T-helper 1 cell treated with Interleukin-12 subunit alpha and Interleukin-12 subunit beta and Interleukin-4 antibody, amounts not matched to agents 30 ng/mL and 1 ng/mL, for 36 hours (primary cell): ENCODE measurements around the gene CT47C1. TPM values are rescaled to one million over a fixed set of nuclear protein-coding genes. Genes with fewer than 3 reads are reported as not detected.

Experiments used
- intact Hi-C: fragments of 100-400 bp; cut with micrococcal nuclease; formaldehyde crosslinking; loops from one replicate; pipeline ENCODE4 v1.15.1; 2024
- total RNA-seq: library from RNA; stranded (reverse); gene quantifications from 2 replicates; pipeline ENCODE4 v1.2.3, GENCODE V29; 2022

Gene CT47C1
- total RNA-seq, 1 donor from 2014 or later = not detected

GRCh38 chrX:119073200-119073905 is 560 bp downstream of the CT47C1 start:
- intact Hi-C loops = no loop called here

GRCh38 chrX:119073911-119074310 is 1.1 kb downstream of the CT47C1 start:
- intact Hi-C loops = no loop called here

GRCh38 chrX:119075270-119076025 is 2.7 kb downstream of the CT47C1 start:
- intact Hi-C loops = no loop called here

GRCh38 chrX:119082278-119082677 is 9.5 kb downstream of the CT47C1 start:
- intact Hi-C loops = no loop called here

GRCh38 chrX:119084766-119085165 is 12.0 kb downstream of the CT47C1 start:
- intact Hi-C loops = no loop called here

- intact Hi-C loops = no loop called here
These were observed 14.3 kb downstream of the CT47C1 start for GRCh38 chrX:119087121-119087520.

- intact Hi-C loops = no loop called here
These were observed 16.8 kb downstream of the CT47C1 start for GRCh38 chrX:119089619-119090018.

- intact Hi-C loops = no loop called here
These were observed 17.8 kb downstream of the CT47C1 start for GRCh38 chrX:119090627-119091026.

GRCh38 chrX:119093991-119094735 is 21.4 kb downstream of the CT47C1 start:
- intact Hi-C loops = no loop called here

GRCh38 chrX:119094819-119095218 is 22.0 kb downstream of the CT47C1 start:
- intact Hi-C loops = no loop called here

GRCh38 chrX:119095936-119096335 is 23.1 kb downstream of the CT47C1 start:
- intact Hi-C loops = no loop called here

- intact Hi-C loops = no loop called here
These were observed 28.4 kb downstream of the CT47C1 start for GRCh38 chrX:119101168-119101567.

- intact Hi-C loops = no loop called here
These were observed 33.0 kb downstream of the CT47C1 start for GRCh38 chrX:119105826-119106225.

- intact Hi-C loops = no loop called here
These were observed 34.4 kb downstream of the CT47C1 start for GRCh38 chrX:119107206-119107605.

- intact Hi-C loops = loop anchor here (1.0 kb wide), 1 partner anchor 99 kb away; no protein-coding TSS in a partner anchor
These were observed 46.1 kb downstream of the CT47C1 start for GRCh38 chrX:119118780-119119395.

- intact Hi-C loops = no loop called here
These were observed 48.5 kb downstream of the CT47C1 start for GRCh38 chrX:119121341-119121740.

Other genes starting within 250 kb of the CT47C1 start
- not detected in 2 replicates for gene ZCCHC12, start 249.2 kb upstream of the CT47C1 start, total RNA-seq
- 0.17 and 0.32 TPM in 2 replicates for gene LONRF3, start 98.4 kb upstream of the CT47C1 start, total RNA-seq
- gene KIAA1210, start 54.8 kb downstream of the CT47C1 start, total RNA-seq = not detected in 2 replicates
- gene PGRMC1, start 163.3 kb downstream of the CT47C1 start, total RNA-seq = 29.9 and 30.0 TPM in 2 replicates